ENCODE data around the gene DCLRE1B.

DCLRE1B gene

GRCh38 chr1:113887402-113888175 lies 17.5 kb upstream of the DCLRE1B start, which contains the start of gene BCL2L15:
TSS of gene BCL2L15 (minus strand) at chr1:113887581. CDS start at chr1:113887375, 206 bp downstream.
- no peak for DNase-seq (ENCODE audit: low read depth)

- no peak for DNase-seq (ENCODE audit: low read depth)
These were observed 14.3 kb upstream of the DCLRE1B start for GRCh38 chr1:113890816-113891215.

GRCh38 chr1:113891631-113892220 lies 13.4 kb upstream of the DCLRE1B start:
- DNase-seq (ENCODE audit: low read depth) = no peak

- no peak for DNase-seq (ENCODE audit: low read depth)
These were observed 11.9 kb upstream of the DCLRE1B start for GRCh38 chr1:113893267-113893666.

GRCh38 chr1:113895098-113895497 lies 10.0 kb upstream of the DCLRE1B start:
- no peak for DNase-seq (ENCODE audit: low read depth)

- no peak for DNase-seq (ENCODE audit: low read depth)
These were observed 9.2 kb upstream of the DCLRE1B start for GRCh38 chr1:113895961-113896360.

GRCh38 chr1:113898241-113898814 lies 6.8 kb upstream of the DCLRE1B start:
- no peak for DNase-seq (ENCODE audit: low read depth)

GRCh38 chr1:113899111-113899510 lies 6.0 kb upstream of the DCLRE1B start:
- no peak for DNase-seq (ENCODE audit: low read depth)

- DNase-seq (ENCODE audit: low read depth) = no peak
These were observed 3.9 kb upstream of the DCLRE1B start for GRCh38 chr1:113901191-113901590.

GRCh38 chr1:113903501-113904292 lies 1.4 kb upstream of the DCLRE1B start:
- DNase-seq (ENCODE audit: low read depth) = peak; percentile 25

GRCh38 chr1:113904293-113904673 lies 843 bp upstream of the DCLRE1B start:
- no peak for DNase-seq (ENCODE audit: low read depth)

- no peak for DNase-seq (ENCODE audit: low read depth)
These were observed 322 bp downstream of the DCLRE1B start for GRCh38 chr1:113905435-113905861.

GRCh38 chr1:113912594-113913311 lies 7.6 kb downstream of the DCLRE1B start:
- DNase-seq (ENCODE audit: low read depth) = peak; percentile 62

- DNase-seq (ENCODE audit: low read depth) = no peak
These were observed 8.2 kb downstream of the DCLRE1B start for GRCh38 chr1:113913312-113913668.

GRCh38 chr1:113913887-113914664 lies 8.9 kb downstream of the DCLRE1B start:
- no peak for DNase-seq (ENCODE audit: low read depth)

GRCh38 chr1:113916974-113917373 lies 11.8 kb downstream of the DCLRE1B start:
- no peak for DNase-seq (ENCODE audit: low read depth)

GRCh38 chr1:113917400-113918082 lies 12.4 kb downstream of the DCLRE1B start:
- peak; percentile 88 for DNase-seq (ENCODE audit: low read depth)

- DNase-seq (ENCODE audit: low read depth) = peak; percentile 24
These were observed 13.1 kb downstream of the DCLRE1B start for GRCh38 chr1:113918243-113918642.

GRCh38 chr1:113922957-113923356 lies 17.8 kb downstream of the DCLRE1B start:
- no peak for DNase-seq (ENCODE audit: low read depth)

- DNase-seq (ENCODE audit: low read depth) = no peak
These were observed 19.3 kb downstream of the DCLRE1B start for GRCh38 chr1:113924473-113924872.

Measured in amniotic epithelial cell (primary cell).